Measurements from ENCODE around the gene NDUFB5.

GRCh38 chr3:179558742-179559364, 45.7 kb upstream of the NDUFB5 start:
- TF ChIP-seq CTCF (IDR thresholded peaks at IDR 0.05) (peak; percentile 97), REST (IDR thresholded peaks at IDR 0.05; ENCODE audit: insufficient read depth in 1 of 2, low read depth in 2 of 2, low read length in 1 of 2) (no peak), SIN3A (IDR thresholded peaks at IDR 0.05; ENCODE audit: borderline replicate concordance, insufficient read depth, low read depth, low read length) (no peak)

Measured in Panc1 (cell line).